Measurements from ENCODE around the gene HSPA12B. TPM values are rescaled to one million over a fixed set of nuclear protein-coding genes. Genes with fewer than 3 reads are reported as not detected.
A peak's percentile ranks its signal among the peaks of the same experiment; 100 is the strongest.

The HSPA12B gene
- total and polyA plus RNA-seq, 2 of the 4 experiments (the other 2 are of a cell fraction) = not detected

- TF ChIP-seq, protein P1, sequence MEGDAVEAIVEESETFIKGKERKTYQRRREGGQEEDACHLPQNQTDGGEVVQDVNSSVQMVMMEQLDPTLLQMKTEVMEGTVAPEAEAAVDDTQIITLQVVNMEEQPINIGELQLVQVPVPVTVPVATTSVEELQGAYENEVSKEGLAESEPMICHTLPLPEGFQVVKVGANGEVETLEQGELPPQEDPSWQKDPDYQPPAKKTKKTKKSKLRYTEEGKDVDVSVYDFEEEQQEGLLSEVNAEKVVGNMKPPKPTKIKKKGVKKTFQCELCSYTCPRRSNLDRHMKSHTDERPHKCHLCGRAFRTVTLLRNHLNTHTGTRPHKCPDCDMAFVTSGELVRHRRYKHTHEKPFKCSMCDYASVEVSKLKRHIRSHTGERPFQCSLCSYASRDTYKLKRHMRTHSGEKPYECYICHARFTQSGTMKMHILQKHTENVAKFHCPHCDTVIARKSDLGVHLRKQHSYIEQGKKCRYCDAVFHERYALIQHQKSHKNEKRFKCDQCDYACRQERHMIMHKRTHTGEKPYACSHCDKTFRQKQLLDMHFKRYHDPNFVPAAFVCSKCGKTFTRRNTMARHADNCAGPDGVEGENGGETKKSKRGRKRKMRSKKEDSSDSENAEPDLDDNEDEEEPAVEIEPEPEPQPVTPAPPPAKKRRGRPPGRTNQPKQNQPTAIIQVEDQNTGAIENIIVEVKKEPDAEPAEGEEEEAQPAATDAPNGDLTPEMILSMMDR (conservative IDR thresholded peaks at IDR 0.05; ENCODE audit: low read depth, low read length) = peak; percentile 22
- TF ChIP-seq RCOR1 (IDR thresholded peaks at IDR 0.05; ENCODE audit: insufficient replicate concordance, low read length) (peak; percentile 92), RAD21 (IDR thresholded peaks at IDR 0.05; ENCODE audit: low read length) (no peak)
- TF ChIP-seq, protein P2, sequence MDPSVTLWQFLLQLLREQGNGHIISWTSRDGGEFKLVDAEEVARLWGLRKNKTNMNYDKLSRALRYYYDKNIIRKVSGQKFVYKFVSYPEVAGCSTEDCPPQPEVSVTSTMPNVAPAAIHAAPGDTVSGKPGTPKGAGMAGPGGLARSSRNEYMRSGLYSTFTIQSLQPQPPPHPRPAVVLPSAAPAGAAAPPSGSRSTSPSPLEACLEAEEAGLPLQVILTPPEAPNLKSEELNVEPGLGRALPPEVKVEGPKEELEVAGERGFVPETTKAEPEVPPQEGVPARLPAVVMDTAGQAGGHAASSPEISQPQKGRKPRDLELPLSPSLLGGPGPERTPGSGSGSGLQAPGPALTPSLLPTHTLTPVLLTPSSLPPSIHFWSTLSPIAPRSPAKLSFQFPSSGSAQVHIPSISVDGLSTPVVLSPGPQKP (IDR thresholded peaks at IDR 0.05; ENCODE audit: borderline replicate concordance, low read depth, low read length) = no peak
Measured at GRCh38 chr20:3795511-3796468, 63.3 kb downstream of the HSPA12B start, which contains the start of gene CDC25B (continued).

All from IMR-90 (cell line).